HG03025 (cell line): Measurements from ENCODE around the gene SREK1IP1.
"Not testable (repeated sequence)": the region's sequence is repeated elsewhere in the genome, so short reads cannot be mapped to it uniquely, and the experiment has no call there.

Experiments used
- ATAC-seq: cut with Tn5 transposase; IDR thresholded peaks from one replicate; pipeline ENCODE4 v1.9.1; 2021; ENCODE audit warnings: mild to moderate bottlenecking, moderate library complexity; ENCODE audit not compliant: unreplicated experiment, low FRiP score

Gene SREK1IP1

GRCh38 chr5:64765804-64766504, 2.5 kb downstream of the SREK1IP1 start:
- ATAC-seq, result no peak

GRCh38 chr5:64763948-64764503, 4.5 kb downstream of the SREK1IP1 start:
- no peak for ATAC-seq

GRCh38 chr5:64759960-64760660, 8.4 kb downstream of the SREK1IP1 start:
- ATAC-seq, result no peak

GRCh38 chr5:64758901-64759300, 9.6 kb downstream of the SREK1IP1 start:
- ATAC-seq, result no peak

GRCh38 chr5:64754066-64754465, 14.4 kb downstream of the SREK1IP1 start:
- ATAC-seq, result no peak

GRCh38 chr5:64749385-64749784, 19.1 kb downstream of the SREK1IP1 start:
- ATAC-seq, result no peak

GRCh38 chr5:64746446-64746845, 22.0 kb downstream of the SREK1IP1 start:
- no peak for ATAC-seq

GRCh38 chr5:64744914-64745313, 23.6 kb downstream of the SREK1IP1 start:
- ATAC-seq, result no peak

- ATAC-seq, result no peak
Measured at GRCh38 chr5:64742821-64743220, 25.7 kb downstream of the SREK1IP1 start.

- no peak for ATAC-seq
Measured at GRCh38 chr5:64742411-64742810, 26.1 kb downstream of the SREK1IP1 start.

- ATAC-seq, result no peak
Measured at GRCh38 chr5:64727150-64727549, 41.3 kb downstream of the SREK1IP1 start.

- no peak for ATAC-seq
Measured at GRCh38 chr5:64722588-64722987, 45.9 kb downstream of the SREK1IP1 start.

GRCh38 chr5:64714495-64714894, 54.0 kb downstream of the SREK1IP1 start:
- not testable (repeated sequence) for ATAC-seq

- no peak for ATAC-seq
Measured at GRCh38 chr5:64707191-64707590, 61.3 kb downstream of the SREK1IP1 start.

- not testable (repeated sequence) for ATAC-seq
Measured at GRCh38 chr5:64706074-64706473, 62.4 kb downstream of the SREK1IP1 start.

GRCh38 chr5:64700765-64701164, 67.7 kb downstream of the SREK1IP1 start:
- ATAC-seq, result no peak

- ATAC-seq, result not testable (repeated sequence)
Measured at GRCh38 chr5:64696414-64696813, 72.1 kb downstream of the SREK1IP1 start.

- ATAC-seq, result no peak
Measured at GRCh38 chr5:64693636-64694035, 74.9 kb downstream of the SREK1IP1 start.

- ATAC-seq, result no peak
Measured at GRCh38 chr5:64691291-64691690, 77.2 kb downstream of the SREK1IP1 start.

GRCh38 chr5:64690417-64691151, 77.9 kb downstream of the SREK1IP1 start, which contains the start of gene SHISAL2B:
TSS of gene SHISAL2B (plus strand) at chr5:64690503. CDS start at chr5:64690624, 121 bp downstream.
- ATAC-seq, result no peak

- no peak for ATAC-seq
Measured at GRCh38 chr5:64690104-64690416, 78.4 kb downstream of the SREK1IP1 start.
